ENCODE data around the gene STN1. TPM values are rescaled to one million over a fixed set of nuclear protein-coding genes. Genes with fewer than 3 reads are reported as not detected.

Gene STN1
- total RNA-seq, 1 experiment from 2014 or later: 14.3 TPM

GRCh38 chr10:103939522-103939921 is 21.5 kb upstream of the STN1 start:
- BruUV-seq (replicated peaks): no TSS peak
- ChIA-PET POLR2A (ENCODE audit: low non-redundant PET) (no interaction called here), CTCF (no interaction called here)
- no peaks in the 10 kb centered on the region for H3K4me1 ChIP-seq (ENCODE audit: insufficient read depth, low read length, poor library complexity, severe bottlenecking)
- no peak overlapping the region for H3K27ac ChIP-seq (ENCODE audit: low read depth, low read length, poor library complexity, severe bottlenecking)
- H3K4me3 ChIP-seq (ENCODE audit: low read depth, low read length, poor library complexity, severe bottlenecking): no peak overlapping the region
- H3K9me3 ChIP-seq (ENCODE audit: low read depth, low read length, poor library complexity, severe bottlenecking): no peaks in the 10 kb centered on the region
- intact Hi-C loops (cut with micrococcal nuclease; ENCODE audit: unreplicated experiment): no loop called here
- H3K27me3 ChIP-seq (replicated peaks; ENCODE audit: insufficient read depth, low read depth, low read length, poor library complexity): no peaks in the 10 kb centered on the region
- no peaks in the 10 kb centered on the region for H3K36me3 ChIP-seq (ENCODE audit: insufficient read depth, low read length, poor library complexity, severe bottlenecking)
- no peak for DNase-seq (ENCODE audit: low spot score)
- no peak for TF ChIP-seq EZH2 (IDR thresholded peaks at IDR 0.05; ENCODE audit: borderline replicate concordance, low read depth, low read length, poor library complexity, severe bottlenecking)
- no peak for TF ChIP-seq CTCF (conservative IDR thresholded peaks at IDR 0.05; ENCODE audit: low read depth, low read length)

GRCh38 chr10:103936022-103936421 is 18.0 kb upstream of the STN1 start:
- Histone ChIP-seq H3K27me3 (replicated peaks; ENCODE audit: insufficient read depth, low read depth, low read length, poor library complexity) (no peaks in the 10 kb centered on the region), H3K4me3 (ENCODE audit: low read depth, low read length, poor library complexity, severe bottlenecking) (no peak overlapping the region), H3K36me3 (ENCODE audit: insufficient read depth, low read length, poor library complexity, severe bottlenecking) (no peaks in the 10 kb centered on the region), H3K27ac (ENCODE audit: low read depth, low read length, poor library complexity, severe bottlenecking) (no peak overlapping the region), H3K9me3 (ENCODE audit: low read depth, low read length, poor library complexity, severe bottlenecking) (no peaks in the 10 kb centered on the region), H3K4me1 (ENCODE audit: insufficient read depth, low read length, poor library complexity, severe bottlenecking) (no peaks in the 10 kb centered on the region)
- ChIA-PET CTCF (no interaction called here), POLR2A (ENCODE audit: low non-redundant PET) (no interaction called here)
- no peak for DNase-seq (ENCODE audit: low spot score)
- TF ChIP-seq EZH2 (IDR thresholded peaks at IDR 0.05; ENCODE audit: borderline replicate concordance, low read depth, low read length, poor library complexity, severe bottlenecking) (no peak), CTCF (conservative IDR thresholded peaks at IDR 0.05; ENCODE audit: low read depth, low read length) (no peak)
- intact Hi-C loops (cut with micrococcal nuclease; ENCODE audit: unreplicated experiment): no loop called here
- no TSS peak for BruUV-seq (replicated peaks)

- no peaks in the 10 kb centered on the region for H3K36me3 ChIP-seq (ENCODE audit: insufficient read depth, low read length, poor library complexity, severe bottlenecking)
- H3K9me3 ChIP-seq (ENCODE audit: low read depth, low read length, poor library complexity, severe bottlenecking): no peaks in the 10 kb centered on the region
- DNase-seq (ENCODE audit: low spot score): no peak
- H3K27ac ChIP-seq (ENCODE audit: low read depth, low read length, poor library complexity, severe bottlenecking): no peak overlapping the region
- ChIA-PET CTCF (no interaction called here), POLR2A (ENCODE audit: low non-redundant PET) (no interaction called here)
- H3K4me1 ChIP-seq (ENCODE audit: insufficient read depth, low read length, poor library complexity, severe bottlenecking): no peaks in the 10 kb centered on the region
- H3K27me3 ChIP-seq (replicated peaks; ENCODE audit: insufficient read depth, low read depth, low read length, poor library complexity): no peaks in the 10 kb centered on the region
- intact Hi-C loops (cut with micrococcal nuclease; ENCODE audit: unreplicated experiment): no loop called here
- no peak overlapping the region for H3K4me3 ChIP-seq (ENCODE audit: low read depth, low read length, poor library complexity, severe bottlenecking)
- TF ChIP-seq CTCF (conservative IDR thresholded peaks at IDR 0.05; ENCODE audit: low read depth, low read length) (no peak), EZH2 (IDR thresholded peaks at IDR 0.05; ENCODE audit: borderline replicate concordance, low read depth, low read length, poor library complexity, severe bottlenecking) (no peak)
- no TSS peak for BruUV-seq (replicated peaks)
Observed at GRCh38 chr10:103934308-103934707, 16.3 kb upstream of the STN1 start.

Measured in A673 (cell line).